CD4-positive, alpha-beta T cell treated with Interleukin-4 for 1 hour (primary cell): ENCODE measurements around the gene SYT5.
"Not testable (repeated sequence)": the region's sequence is repeated elsewhere in the genome, so short reads cannot be mapped to it uniquely, and the experiment has no call there.

ENCODE experiments used
- DNase-seq, 2 donors: peaks; one replicate each; pipeline ENCODE4 v3.0.0-alpha.2; 2020 to 2022

The SYT5 gene

GRCh38 chr19:55166530-55167268 is 13.4 kb downstream of the SYT5 start, which contains the start of gene DNAAF3:
Gene DNAAF3 (minus strand): TSS chr19:55166613. CDS start chr19:55166413, 200 bp downstream.
- DNase-seq: peak; percentile 81 to 87

- peak; percentile 62 to 68 for DNase-seq
Observed at GRCh38 chr19:55165952-55166529, 14.0 kb downstream of the SYT5 start.

GRCh38 chr19:55161571-55162322 is 18.3 kb downstream of the SYT5 start:
- DNase-seq: no peak

GRCh38 chr19:55160986-55161365 is 19.1 kb downstream of the SYT5 start:
- no peak for DNase-seq

GRCh38 chr19:55160128-55160985 is 19.7 kb downstream of the SYT5 start:
- peak; percentile 86 to 88 for DNase-seq

- no peak for DNase-seq
Observed at GRCh38 chr19:55158848-55159749, 21.0 kb downstream of the SYT5 start.

GRCh38 chr19:55158423-55158822 is 21.7 kb downstream of the SYT5 start:
- no peak for DNase-seq

- no peak for DNase-seq
Observed at GRCh38 chr19:55157064-55157908, 22.8 kb downstream of the SYT5 start, which contains the start of gene TNNI3. Gene TNNI3 (minus strand): TSS chr19:55157732. CDS start chr19:55157589, 143 bp downstream.

GRCh38 chr19:55156202-55157063 is 23.7 kb downstream of the SYT5 start:
- DNase-seq: peak; percentile 24 to 25

- DNase-seq: not testable (repeated sequence)
Observed at GRCh38 chr19:55155784-55156183, 24.3 kb downstream of the SYT5 start.

GRCh38 chr19:55153652-55154264 is 26.3 kb downstream of the SYT5 start:
- no peak for DNase-seq

- DNase-seq: no peak
Observed at GRCh38 chr19:55152017-55152416, 28.1 kb downstream of the SYT5 start.

GRCh38 chr19:55149078-55150003 is 30.7 kb downstream of the SYT5 start, which contains the start of gene TNNT1:
Gene TNNT1 (minus strand): TSS chr19:55149206. CDS start chr19:55147157, 2,049 bp downstream.
- no peak for DNase-seq

- no peak for DNase-seq
Observed at GRCh38 chr19:55147545-55148251, 32.4 kb downstream of the SYT5 start.

- no peak for DNase-seq
Observed at GRCh38 chr19:55146705-55147273, 33.3 kb downstream of the SYT5 start.

- DNase-seq: no peak
Observed at GRCh38 chr19:55146078-55146704, 33.9 kb downstream of the SYT5 start.
